ENCODE data around the gene KAZN. TPM values are rescaled to one million over a fixed set of nuclear protein-coding genes. Genes with fewer than 3 reads are reported as not detected.

KAZN gene
- total and polyA plus RNA-seq, 2 of the 8 experiments (the other 6 are each of a cell fraction or from before 2014, with no cell fraction given), result 3.7 to 11.8 TPM

DNA sequence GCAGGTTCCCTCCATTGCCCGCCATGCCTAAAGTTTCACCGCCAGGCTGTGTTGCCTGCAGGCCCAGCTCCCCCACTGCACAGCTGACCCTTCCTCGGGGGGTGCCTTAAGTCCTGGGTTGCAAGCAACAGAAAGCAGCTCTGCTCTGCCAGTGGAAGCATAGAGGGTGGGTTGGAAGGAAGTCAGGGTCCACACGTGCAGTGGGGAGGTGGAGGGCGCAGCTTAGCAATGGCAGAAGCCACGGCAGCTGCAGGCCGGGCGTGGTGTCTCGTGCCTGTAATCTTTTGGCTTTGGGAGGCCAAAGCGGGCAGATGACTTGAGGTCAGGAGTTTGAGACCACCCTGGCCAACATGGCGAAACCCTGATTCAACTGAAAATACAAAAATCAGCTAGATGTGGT lies 448.8 kb downstream of the KAZN start (continued):
- TF ChIP-seq RBBP5 (IDR thresholded peaks at IDR 0.05; ENCODE audit: borderline replicate concordance, low read depth, low read length) (no peak), TAF7 (optimal IDR thresholded peaks at IDR 0.05; ENCODE audit: borderline replicate concordance, low read depth, low read length) (no peak)
